HG03571 (cell line): ENCODE data around the gene SPECC1L.
A peak's percentile ranks its signal among the peaks of the same experiment; 100 is the strongest.

ENCODE experiments used
- ATAC-seq: cut with Tn5 transposase; IDR thresholded peaks from one replicate; pipeline ENCODE4 v1.9.1; 2021; ENCODE audit not compliant: unreplicated experiment

SPECC1L gene

DNA sequence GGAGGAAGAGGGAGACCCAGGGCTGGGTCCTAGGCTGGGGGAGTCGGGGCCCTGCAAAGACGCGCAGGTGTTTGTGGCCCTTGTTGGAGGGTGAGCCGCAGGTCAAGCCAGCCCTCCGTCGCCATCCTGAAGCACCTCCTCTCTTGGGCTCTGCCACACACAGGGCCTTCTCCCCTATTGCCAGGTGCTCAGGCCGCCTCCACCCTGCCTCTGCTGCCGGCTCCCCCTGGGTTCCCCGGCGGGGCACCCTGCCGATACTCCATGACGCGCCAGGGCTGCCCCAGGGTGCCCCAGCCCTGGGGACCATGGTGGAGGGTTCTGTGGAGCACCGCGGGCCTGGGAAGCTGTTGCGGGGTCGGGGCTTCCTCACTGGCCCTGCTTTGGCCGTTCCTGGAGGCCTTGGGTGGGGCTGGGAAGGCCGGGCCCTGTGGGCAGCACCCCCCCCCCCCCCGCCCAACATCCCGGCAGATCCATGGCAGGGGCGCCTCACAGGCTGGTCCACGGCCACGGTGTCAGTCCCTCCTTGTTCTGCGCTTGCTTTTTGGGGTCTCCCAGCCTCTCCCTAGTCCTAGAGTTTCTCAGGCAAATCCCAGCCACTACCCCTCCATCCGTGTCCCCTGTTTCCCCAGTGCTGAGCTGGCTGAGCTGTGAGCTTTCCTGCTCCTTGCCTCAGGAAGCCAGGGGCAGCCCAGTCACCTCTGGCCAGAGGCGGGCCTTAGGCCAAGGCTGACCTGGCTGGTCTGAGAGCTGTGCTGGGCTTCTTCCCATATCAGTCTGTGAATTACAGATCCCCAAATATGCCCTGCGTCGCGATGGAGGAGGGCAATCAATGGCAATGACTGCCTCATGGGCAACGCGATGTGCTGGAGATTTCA, 154.5 kb downstream of the SPECC1L start:
- no peak for ATAC-seq

DNA sequence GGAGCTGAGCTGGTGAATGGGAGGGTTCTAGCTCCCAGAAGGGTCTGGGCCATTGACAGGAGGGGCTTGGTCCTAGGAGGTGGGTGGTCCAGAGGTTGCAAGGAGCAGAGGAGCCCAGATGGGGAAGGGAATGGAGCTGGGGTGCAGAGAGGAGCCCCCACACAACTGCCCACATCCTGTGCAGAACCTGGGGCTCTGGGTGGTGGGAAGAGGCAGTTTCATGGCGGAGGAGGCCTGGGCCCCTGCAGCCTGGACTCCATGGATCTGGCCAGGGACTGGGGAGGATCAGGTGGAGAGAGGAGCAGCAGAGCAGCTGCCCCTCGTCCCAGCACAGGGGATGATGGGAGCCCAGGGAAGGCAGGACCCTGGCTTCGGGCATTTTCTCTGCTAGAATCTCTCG, 155.8 kb downstream of the SPECC1L start:
- ATAC-seq, result no peak

DNA sequence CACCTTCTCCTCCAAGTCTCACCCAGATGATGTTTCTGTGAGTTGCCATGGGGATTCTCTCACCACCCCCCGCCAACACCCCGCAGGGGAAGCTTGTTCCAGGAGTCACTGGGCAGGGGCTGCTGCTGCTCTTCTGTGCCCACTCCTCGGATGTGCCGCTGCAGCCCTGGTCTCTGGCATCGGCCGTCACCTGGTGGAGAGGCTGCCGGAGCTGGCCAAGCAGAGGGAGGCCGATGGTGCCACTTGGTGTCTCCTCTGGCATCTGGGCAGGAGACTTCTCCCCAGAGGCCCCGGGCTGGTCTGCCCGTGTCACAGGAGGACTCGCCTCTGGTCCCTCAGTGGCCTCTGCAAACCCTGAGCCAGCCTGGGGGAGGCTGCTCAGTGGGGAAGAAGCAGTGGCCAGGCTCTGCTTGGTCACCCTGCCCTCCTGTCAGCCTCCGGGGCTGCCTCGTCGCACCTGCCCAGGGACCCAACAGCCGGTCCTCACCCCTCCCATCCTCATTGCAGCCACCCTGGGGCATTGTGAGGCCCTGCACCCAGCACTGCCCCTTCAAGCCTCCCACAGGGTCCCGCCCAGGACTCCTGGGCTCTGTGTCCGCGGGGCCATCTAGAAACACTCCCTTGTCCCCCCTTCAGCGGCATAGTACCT, 156.3 kb downstream of the SPECC1L start:
- ATAC-seq, result no peak

DNA sequence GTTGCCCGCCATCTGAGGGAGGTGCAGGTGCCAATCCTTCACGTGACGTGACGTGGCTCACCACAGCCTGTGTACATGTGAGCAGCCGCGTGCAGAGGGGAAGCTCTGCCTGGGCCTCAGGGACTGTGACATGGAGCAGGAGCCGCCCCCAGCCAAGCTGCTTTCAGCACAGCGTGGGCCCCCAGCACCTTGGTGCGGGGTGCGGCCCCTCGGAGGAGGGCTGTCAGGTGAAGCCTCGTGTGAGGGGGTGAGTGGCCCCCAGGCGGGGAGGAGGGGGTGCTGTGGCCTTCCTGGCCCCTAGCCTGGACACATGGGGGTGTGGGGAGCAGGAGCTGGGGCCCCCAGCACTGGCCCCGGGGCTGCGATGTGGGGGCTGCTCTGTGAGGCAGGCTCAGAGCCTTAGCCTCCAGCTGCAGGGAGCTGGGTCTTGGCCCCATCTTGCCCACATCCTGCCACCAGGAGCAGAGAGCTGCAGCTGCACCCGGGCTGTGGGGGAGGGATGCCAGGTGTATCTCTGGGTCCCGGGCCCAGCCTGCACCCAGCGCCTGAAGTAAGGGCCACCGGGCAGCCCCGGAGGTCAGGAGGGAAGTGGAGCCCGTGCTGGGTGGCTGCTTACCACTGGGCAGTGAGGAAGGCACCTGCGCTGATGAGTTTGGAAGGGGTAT, 157.0 kb downstream of the SPECC1L start, which contains the start of gene ADORA2A:
ADORA2A (plus strand) TSS at position 100 of the 665 bp plus-strand sequence. CDS start 5,806 bp downstream, outside the sequence.
- peak; percentile 42 for ATAC-seq

DNA sequence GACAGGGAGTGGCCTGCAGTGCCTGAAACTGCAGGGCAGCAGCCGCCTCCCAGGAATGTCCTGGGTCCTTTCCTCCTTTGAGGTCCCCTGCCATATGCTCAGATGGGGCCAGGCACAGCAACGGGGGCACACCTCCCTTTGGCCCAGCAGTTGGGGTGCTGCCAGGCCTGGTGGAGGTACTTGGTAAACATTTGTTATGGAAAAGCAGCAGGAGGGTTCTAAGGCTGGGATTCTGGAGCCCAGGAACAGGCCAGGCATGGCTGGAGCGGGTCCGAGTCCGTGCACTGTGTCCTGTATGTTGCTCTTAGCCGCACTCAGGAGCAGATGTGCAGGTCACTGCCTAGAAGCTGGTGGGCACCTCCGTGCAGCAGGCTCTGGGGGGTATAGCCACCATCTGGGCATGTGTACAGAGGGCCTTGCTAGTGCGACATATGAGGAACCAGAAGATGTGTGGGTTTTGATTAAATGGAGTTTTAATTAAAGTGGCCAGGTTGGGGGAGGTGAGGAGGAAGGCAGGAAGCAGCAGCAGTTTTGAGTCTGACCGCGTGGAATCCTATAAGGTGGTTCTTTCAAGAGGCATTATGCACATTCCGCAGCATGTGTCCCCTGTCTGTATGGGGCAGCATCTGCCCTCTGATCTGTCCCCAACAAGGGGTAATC, 158.2 kb downstream of the SPECC1L start:
- ATAC-seq, result no peak

DNA sequence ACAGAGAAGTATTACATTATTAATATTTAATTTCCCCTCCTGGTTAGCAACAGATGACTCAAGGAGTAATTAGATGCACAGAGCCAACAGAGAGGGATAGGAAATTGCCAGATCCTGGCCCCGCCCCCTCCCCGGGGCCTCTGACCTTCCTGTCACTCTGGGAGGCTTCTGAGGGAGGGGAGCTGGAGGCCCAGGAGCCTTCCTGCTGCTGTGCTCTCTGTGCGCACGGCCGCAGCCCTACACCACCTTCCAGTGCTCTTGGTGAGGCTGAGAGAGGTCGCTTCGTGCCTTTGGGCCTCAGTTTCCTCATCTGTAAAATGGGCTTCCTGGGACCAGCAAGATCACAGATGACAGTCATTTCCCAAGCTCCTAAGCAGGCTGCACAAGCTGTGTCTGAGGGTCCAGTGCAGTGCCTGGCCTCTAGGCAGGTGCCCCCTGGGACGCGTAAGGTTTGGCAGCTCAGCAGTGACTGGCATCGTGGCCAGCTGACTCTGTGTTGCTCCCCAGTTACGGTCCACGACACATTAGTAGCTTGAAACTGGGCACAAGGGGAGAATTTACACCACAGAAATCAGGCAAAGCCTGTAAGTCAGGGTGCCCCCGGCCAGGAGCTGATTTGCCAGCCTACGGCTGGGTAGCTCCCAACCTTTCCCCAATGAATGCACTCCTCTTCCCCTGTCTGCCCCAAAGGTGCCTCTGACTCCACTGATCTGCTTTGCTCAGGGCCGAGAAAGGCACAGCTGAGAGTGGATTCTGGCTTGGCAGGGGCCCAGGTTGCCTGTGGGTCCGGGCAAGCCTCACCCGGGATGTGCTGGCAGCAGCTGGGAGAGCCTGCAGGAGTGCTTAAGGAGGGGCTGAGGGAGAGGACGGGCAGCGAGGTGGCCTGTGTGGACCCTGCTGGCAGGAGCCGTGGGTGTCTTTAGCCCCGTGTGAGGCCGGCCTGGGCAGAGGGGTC, 159.1 kb downstream of the SPECC1L start:
- ATAC-seq, result no peak

DNA sequence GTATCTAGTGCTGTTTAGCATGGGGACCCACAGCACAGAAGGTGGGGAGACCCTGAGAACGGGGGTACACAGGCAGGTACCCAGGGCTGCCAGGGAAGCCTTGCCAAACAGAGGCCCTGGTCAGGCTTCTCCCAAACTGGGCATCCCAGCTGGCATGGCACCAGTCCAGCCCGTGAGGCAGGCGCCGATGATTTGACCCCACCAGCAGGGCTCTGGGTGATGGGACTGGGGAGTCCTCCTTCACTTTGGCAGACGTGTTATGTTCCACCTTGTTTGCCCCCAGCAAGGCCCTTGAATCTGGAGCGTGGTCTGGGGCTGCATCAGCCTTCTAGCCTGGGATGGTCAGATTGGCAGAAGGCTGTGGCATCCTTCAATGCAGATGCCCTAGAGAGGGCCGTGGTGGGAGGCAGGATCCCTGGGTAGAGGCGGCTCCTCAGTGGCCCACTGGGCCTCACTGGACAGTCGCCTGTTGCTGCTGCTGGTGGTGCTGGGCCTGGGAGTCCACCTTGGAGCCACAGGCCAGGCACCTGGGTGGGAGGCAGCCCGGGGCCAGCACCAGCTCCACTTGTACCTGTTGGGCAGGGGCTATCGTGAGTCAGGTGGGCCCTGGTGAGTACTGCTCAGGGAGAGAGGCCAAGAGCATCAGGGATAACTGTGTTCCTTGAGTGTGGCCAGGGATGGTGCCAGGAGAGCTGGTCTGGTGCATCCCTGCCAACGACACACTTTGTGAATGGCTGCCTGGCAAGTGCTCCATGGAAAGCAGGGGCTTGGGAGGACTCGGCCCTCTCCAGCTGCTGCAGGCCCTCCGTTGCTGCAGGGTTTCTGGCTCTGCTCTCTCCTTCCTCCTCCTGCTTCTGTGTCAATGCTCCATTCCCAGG, 160.0 kb downstream of the SPECC1L start:
- no peak for ATAC-seq

DNA sequence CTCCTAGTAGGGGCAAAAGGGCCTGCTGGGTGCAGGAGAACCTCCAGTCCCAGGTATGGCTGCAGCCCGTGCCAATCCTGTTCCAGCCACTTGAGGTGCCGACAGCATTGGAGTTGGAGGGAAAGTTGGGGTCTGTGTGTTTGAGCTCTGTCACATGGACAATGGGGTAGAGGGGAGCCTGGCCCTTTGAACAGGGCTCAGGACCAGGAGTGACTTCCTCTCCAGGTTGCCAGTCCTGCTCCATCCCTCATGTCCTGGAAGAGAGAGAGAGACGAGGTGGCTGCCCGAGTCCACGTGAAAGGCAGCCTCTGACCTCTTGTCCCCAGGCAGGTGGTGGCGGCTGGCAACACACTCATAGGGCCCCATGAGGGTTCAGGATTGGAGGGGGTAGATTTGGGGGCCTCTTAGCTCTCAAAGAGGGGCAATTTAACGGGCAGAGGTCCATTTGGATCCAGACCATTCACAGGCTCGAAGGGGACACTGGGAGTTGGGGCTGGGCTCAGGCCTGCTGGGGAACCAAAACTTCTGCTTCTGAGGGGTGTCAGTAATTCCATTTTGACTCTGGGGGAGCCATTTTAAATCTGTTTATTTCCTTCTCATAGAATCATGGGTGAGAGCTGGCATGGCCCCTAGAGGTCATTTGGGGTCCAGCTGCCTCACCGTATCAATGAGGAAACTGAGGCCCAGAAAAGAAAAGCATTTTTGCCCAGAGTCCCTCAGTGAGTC, 160.8 kb downstream of the SPECC1L start:
- no peak for ATAC-seq

DNA sequence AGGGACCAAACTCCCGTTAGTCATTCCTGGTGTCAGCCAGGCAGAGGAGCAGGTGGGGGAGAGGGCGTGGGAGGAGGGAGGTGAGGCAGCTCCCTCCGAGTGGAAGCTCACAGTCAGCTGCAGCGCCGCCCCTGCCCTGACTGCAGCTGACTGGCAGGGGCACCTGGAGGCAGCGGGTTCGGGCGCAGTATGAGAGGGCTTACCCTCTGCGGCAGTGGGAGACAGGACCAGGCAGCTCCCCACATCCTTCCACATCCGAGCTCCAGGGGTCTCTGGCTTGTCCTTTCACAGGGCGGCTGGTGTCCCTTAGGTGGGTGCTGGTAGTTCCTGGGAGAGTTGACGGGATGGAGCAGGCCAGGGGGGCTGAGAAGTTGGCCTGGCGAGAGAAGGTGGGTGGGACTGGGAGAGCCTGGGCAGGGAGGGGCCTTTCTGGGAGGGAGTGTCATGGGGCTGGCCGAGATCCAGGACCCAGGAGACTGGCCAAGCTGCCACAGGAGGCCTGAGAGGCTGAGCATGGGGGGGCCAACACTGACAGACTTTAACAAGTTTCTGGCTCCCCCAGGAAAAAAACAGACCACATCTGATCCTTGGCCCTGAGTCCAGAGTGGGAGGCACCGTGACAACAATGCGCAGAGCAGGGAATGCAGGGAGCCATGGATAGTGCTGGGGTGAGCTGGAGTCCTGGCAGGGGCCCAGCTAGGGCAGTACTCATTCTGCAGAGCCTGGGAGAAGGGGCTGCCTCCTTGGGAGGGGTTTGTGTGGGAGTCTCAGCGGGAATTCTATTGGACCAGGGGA, 161.6 kb downstream of the SPECC1L start:
- no peak for ATAC-seq

DNA sequence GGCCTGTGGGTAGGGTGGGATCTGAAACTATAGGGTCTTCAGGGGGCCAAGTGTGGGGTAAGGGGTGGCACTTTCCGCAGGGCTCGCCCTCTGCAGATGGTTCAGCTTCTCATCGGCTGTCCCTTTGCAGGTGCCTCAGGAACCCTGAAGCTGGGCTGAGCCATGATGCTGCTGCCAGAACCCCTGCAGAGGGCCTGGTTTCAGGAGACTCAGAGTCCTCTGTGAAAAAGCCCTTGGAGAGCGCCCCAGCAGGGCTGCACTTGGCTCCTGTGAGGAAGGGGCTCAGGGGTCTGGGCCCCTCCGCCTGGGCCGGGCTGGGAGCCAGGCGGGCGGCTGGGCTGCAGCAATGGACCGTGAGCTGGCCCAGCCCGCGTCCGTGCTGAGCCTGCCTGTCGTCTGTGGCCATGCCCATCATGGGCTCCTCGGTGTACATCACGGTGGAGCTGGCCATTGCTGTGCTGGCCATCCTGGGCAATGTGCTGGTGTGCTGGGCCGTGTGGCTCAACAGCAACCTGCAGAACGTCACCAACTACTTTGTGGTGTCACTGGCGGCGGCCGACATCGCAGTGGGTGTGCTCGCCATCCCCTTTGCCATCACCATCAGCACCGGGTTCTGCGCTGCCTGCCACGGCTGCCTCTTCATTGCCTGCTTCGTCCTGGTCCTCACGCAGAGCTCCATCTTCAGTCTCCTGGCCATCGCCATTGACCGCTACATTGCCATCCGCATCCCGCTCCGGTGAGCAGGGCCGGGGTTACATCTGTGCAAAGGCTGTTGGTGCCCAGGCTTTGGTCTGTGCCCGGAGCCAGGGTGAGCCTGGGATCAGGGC, 162.6 kb downstream of the SPECC1L start:
- no peak for ATAC-seq

DNA sequence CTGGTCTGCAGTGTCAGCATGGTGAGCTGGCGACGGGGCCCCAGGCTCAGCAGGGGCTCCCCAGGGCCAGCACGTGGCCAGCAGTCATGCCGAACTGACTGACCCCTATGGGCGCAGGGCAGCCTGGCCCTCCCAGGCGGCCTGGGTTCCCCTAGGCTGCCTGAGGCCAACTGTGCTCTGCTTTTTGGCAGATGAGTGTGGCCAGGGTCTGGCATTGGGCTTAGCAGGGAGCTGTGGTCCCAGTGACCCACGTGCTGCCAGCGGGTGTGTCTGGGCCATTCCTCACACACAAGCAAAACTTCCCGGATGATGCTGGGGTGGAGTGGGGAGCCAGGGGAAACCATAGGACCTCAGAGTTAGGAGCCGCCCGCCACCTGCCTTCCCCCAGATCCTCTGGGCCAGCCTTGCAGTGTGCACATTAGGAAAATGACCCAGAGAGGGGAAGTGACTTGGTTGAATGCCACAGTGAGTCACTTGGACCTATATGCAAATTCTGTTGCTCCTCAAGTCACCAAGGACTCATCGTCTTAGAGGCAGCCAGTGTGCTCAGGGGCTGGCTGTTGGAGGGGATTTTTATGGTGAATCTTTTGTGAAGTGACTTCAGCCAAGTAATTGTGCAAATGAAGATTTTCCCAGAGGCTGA, 163.3 kb downstream of the SPECC1L start:
- peak; percentile 50 for ATAC-seq

DNA sequence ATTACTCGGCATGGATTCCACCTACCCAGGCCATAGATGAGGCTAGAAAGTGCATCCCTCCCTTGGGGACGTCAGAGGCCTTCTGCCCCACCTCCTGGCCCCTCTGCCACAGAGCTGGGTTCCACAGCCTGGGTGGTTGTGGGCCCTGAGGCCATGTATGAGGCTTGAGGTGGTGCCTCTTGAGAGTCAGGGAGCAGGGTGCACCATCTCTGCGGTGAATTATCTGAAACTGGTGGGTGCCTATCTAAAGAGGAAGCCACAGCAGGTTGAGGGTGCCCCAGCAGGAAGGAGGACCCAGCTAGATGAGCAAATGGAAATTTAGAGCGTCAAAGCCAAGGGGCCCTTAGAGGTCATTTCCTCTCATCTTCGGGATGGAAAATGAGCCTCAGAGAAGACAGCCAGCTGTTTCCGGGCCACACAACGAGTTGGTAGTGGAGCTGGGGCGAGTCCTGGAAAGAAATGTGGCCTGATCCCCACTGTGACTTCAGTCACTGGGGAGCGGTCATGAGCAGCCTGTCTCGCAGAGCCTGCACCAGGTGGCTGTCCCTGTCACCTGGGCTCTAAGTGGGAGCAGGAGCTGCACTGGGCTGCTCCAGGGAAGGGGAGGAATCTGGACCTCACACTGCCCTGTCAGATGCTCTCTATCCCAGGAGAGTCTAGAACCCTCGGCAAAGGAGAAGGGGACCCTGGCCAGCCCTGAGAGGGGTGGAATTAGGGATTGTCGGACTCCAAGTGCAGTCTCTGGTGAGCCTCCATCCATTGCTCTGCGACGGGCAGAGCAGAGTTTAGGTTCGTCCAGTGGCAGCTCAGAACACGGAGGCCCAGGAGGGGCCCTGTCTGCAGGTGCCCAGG, 164.1 kb downstream of the SPECC1L start:
- ATAC-seq, result peak; percentile 52

DNA sequence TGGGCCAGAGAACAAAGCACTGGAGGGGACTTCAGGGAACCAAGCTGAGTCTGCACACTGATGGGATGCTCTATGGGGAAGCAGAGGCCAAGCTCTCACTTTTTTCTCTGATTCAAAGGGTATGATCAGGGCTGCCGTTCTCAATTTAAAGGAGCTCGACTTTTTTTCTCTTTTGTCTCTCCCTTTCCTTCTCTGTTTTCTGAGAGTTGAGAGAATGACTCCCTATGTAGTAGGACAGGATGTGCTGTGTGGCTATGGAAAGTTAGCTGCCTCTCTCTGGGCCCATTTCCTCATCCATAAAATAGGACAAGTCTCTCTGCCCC, 164.7 kb downstream of the SPECC1L start:
- no peak for ATAC-seq

DNA sequence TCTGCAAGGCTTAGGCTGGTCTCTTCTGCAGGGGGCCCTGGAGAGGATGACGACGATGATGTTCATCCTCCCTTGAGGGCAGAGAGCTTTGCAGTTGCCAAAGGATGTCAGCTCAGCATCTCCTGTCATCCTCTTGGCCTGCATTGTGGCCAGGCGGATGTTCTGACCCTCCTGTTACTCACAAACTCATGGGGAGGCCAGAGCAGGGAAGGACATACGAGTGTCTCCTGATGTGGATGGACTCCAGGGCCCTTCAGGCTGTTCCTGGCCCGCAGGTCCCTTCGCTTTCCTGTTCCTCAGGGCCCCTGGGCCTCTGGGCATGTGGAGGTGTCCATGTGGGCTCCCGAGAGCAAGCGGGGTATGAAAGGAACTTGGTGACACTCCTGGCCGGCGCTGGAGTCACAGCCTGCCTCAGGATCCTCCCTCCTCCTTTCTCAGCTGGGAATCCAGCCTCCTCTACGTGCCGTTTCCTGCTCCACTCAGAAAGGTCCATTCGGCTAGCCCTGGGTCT, 165.3 kb downstream of the SPECC1L start:
- ATAC-seq, result no peak

DNA sequence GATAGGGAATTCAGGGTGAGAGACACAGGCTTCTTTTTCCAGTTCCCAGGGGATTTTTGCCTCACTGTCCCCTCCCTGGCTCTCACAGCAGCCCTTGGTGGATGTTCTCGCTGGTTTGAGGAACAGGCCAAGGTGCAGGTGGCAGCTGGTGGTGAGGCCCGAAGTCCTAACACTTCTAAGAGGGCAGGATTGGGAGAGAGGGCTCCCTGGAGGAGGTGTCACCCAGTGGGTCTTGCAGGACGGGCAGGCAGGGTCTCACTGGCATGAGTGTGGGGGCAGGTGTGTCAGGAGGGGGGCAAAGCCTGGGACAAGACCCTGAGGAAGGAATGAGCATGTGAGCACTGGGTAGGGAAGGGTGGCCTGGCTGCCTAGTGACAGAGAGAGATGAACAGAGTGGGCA, 165.9 kb downstream of the SPECC1L start:
- no peak for ATAC-seq
